ENCODE results near the gene ABCC1.

DNA sequence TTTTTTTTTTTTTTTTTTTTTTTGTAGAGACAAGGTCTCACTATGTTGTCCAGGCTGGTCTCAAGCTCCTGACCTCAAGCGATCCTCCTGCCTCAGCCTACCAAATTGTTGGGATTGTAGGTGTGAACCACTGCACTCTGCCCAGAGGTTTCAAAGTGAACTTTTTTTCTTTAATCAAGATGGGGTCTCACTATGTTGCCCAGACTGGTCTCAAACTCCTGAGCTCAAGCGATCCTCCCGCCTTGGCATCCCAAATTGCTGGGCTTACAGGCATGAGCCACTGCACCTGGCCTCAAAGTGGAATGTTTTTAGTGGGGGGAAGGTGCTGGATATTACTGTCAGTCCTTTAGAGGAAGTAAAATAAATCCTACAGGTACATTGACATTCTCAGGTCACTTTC lies 49.1 kb upstream of the ABCC1 start:
- no peak for TF ChIP-seq POLR2A (IDR thresholded peaks at IDR 0.05)
- TF ChIP-seq, protein P1, sequence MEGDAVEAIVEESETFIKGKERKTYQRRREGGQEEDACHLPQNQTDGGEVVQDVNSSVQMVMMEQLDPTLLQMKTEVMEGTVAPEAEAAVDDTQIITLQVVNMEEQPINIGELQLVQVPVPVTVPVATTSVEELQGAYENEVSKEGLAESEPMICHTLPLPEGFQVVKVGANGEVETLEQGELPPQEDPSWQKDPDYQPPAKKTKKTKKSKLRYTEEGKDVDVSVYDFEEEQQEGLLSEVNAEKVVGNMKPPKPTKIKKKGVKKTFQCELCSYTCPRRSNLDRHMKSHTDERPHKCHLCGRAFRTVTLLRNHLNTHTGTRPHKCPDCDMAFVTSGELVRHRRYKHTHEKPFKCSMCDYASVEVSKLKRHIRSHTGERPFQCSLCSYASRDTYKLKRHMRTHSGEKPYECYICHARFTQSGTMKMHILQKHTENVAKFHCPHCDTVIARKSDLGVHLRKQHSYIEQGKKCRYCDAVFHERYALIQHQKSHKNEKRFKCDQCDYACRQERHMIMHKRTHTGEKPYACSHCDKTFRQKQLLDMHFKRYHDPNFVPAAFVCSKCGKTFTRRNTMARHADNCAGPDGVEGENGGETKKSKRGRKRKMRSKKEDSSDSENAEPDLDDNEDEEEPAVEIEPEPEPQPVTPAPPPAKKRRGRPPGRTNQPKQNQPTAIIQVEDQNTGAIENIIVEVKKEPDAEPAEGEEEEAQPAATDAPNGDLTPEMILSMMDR (IDR thresholded peaks at IDR 0.05) = no peak

All from adrenal gland (tissue), 5 donors.